H1 (cell line): ENCODE results near the gene PLXNA4. TPM values are rescaled to one million over a fixed set of nuclear protein-coding genes. Genes with fewer than 3 reads are reported as not detected.

Source experiments
- CBX8 ChIP-seq: fragments of 300-800, 300-1000 bp; sonication (generic); IDR thresholded peaks from 2 replicates; pipeline ENCODE4 v1.7.1; 2016; ENCODE audit warnings: low read depth, low read length, borderline replicate concordance
- CHD1 ChIP-seq: IDR thresholded peaks from 2 replicates; pipeline ENCODE4 v1.6.1; 2012; ENCODE audit warnings: low read depth, low read length, improper control_type of control experiment
- SIRT6 ChIP-seq: IDR thresholded peaks from one replicate; pipeline ENCODE4 v1.7.1; 2012; ENCODE audit warnings: low read length, inconsistent platforms
- SP1 ChIP-seq: IDR thresholded peaks from 2 replicates; pipeline ENCODE4 v1.6.1; 2011; ENCODE audit warnings: low read depth, low read length
- SRF ChIP-seq: IDR thresholded peaks from 2 replicates; pipeline ENCODE4 v1.6.1; 2011; ENCODE audit warnings: mild to moderate bottlenecking, low read depth, low read length, moderate library complexity
- polyA plus RNA-seq, 7 experiments: library from polyadenylated mRNA; depleted of rRNA in 3 of 7; stranded (reverse) in 5 of 7; unstranded in 2 of 7; fragments of >200 nt in 5 of 7; fragments of 200-250 nt in 2 of 7; gene quantifications; 1 replicate in 5 of 7; 2 replicates in 1 of 7; 4 replicates in 1 of 7; pipeline versions ENCODE4 v1.2.1 to v1.2.3, GENCODE V29; 2011 to 2013; ENCODE audit warnings: missing spikeins in 2 of 7, mixed read lengths in 2 of 7
- total RNA-seq: library from RNA; stranded (reverse); fragmentation: NEBNext Ultra II Directional; extraction: Animal tissue kit (Norgen Biotek cat#: 25700); gene quantifications from 2 replicates; pipeline ENCODE4 v1.2.1, GENCODE V29; 2021
- TF ChIP-seq, protein P1 (sequence below): fragments of 300-600 bp; sonication (generic); IDR thresholded peaks from 2 replicates; pipeline ENCODE4 v1.7.1; 2012; ENCODE audit warnings: low read length, moderate library complexity, mild to moderate bottlenecking, inconsistent platforms; ENCODE audit not compliant: insufficient replicate concordance

The PLXNA4 gene
- total and polyA plus RNA-seq, 2 of the 8 experiments (the other 6 are each of a cell fraction or from before 2014, with no cell fraction given) = 0.76 to 0.79 TPM

DNA sequence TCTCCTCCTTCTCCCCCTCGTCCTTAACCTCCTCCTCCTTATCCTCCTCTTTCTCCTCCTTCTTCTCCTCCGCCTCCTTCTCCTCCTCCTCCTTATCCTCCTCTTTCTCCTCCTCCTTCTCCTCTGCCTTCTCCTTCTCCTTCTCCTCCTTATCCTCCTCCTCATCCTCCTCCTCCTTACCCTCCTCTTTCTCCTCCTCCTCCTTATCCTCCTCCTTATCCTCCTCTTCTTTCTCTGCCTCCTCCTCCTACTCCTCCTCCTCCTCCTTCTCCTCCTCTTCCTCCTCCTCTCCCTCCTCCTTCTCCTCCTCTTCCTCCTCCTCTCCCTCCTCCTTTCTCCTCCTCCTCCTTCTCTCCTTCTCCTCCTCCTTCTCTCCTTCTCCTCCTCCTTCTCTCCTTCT lies 14.5 kb downstream of the PLXNA4 start (continued):
- TF ChIP-seq, protein P1, sequence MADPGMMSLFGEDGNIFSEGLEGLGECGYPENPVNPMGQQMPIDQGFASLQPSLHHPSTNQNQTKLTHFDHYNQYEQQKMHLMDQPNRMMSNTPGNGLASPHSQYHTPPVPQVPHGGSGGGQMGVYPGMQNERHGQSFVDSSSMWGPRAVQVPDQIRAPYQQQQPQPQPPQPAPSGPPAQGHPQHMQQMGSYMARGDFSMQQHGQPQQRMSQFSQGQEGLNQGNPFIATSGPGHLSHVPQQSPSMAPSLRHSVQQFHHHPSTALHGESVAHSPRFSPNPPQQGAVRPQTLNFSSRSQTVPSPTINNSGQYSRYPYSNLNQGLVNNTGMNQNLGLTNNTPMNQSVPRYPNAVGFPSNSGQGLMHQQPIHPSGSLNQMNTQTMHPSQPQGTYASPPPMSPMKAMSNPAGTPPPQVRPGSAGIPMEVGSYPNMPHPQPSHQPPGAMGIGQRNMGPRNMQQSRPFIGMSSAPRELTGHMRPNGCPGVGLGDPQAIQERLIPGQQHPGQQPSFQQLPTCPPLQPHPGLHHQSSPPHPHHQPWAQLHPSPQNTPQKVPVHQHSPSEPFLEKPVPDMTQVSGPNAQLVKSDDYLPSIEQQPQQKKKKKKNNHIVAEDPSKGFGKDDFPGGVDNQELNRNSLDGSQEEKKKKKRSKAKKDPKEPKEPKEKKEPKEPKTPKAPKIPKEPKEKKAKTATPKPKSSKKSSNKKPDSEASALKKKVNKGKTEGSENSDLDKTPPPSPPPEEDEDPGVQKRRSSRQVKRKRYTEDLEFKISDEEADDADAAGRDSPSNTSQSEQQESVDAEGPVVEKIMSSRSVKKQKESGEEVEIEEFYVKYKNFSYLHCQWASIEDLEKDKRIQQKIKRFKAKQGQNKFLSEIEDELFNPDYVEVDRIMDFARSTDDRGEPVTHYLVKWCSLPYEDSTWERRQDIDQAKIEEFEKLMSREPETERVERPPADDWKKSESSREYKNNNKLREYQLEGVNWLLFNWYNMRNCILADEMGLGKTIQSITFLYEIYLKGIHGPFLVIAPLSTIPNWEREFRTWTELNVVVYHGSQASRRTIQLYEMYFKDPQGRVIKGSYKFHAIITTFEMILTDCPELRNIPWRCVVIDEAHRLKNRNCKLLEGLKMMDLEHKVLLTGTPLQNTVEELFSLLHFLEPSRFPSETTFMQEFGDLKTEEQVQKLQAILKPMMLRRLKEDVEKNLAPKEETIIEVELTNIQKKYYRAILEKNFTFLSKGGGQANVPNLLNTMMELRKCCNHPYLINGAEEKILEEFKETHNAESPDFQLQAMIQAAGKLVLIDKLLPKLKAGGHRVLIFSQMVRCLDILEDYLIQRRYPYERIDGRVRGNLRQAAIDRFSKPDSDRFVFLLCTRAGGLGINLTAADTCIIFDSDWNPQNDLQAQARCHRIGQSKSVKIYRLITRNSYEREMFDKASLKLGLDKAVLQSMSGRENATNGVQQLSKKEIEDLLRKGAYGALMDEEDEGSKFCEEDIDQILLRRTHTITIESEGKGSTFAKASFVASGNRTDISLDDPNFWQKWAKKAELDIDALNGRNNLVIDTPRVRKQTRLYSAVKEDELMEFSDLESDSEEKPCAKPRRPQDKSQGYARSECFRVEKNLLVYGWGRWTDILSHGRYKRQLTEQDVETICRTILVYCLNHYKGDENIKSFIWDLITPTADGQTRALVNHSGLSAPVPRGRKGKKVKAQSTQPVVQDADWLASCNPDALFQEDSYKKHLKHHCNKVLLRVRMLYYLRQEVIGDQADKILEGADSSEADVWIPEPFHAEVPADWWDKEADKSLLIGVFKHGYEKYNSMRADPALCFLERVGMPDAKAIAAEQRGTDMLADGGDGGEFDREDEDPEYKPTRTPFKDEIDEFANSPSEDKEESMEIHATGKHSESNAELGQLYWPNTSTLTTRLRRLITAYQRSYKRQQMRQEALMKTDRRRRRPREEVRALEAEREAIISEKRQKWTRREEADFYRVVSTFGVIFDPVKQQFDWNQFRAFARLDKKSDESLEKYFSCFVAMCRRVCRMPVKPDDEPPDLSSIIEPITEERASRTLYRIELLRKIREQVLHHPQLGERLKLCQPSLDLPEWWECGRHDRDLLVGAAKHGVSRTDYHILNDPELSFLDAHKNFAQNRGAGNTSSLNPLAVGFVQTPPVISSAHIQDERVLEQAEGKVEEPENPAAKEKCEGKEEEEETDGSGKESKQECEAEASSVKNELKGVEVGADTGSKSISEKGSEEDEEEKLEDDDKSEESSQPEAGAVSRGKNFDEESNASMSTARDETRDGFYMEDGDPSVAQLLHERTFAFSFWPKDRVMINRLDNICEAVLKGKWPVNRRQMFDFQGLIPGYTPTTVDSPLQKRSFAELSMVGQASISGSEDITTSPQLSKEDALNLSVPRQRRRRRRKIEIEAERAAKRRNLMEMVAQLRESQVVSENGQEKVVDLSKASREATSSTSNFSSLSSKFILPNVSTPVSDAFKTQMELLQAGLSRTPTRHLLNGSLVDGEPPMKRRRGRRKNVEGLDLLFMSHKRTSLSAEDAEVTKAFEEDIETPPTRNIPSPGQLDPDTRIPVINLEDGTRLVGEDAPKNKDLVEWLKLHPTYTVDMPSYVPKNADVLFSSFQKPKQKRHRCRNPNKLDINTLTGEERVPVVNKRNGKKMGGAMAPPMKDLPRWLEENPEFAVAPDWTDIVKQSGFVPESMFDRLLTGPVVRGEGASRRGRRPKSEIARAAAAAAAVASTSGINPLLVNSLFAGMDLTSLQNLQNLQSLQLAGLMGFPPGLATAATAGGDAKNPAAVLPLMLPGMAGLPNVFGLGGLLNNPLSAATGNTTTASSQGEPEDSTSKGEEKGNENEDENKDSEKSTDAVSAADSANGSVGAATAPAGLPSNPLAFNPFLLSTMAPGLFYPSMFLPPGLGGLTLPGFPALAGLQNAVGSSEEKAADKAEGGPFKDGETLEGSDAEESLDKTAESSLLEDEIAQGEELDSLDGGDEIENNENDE = no peak
- no peak for TF ChIP-seq CBX8
- TF ChIP-seq SRF = no peak
- no peak for TF ChIP-seq SP1
- no peak for TF ChIP-seq SIRT6
- no peak for TF ChIP-seq CHD1
